HG03378 (cell line): ENCODE data around the gene DSCAML1.

Experiments
- ATAC-seq: cut with Tn5 transposase; IDR thresholded peaks from one replicate; pipeline ENCODE4 v1.9.1; 2021; ENCODE audit warnings: mild to moderate bottlenecking, moderate library complexity; ENCODE audit not compliant: unreplicated experiment

Gene DSCAML1

GRCh38 chr11:117532568-117532967, 264.4 kb downstream of the DSCAML1 start:
- ATAC-seq: no peak

- ATAC-seq: no peak
Observed at GRCh38 chr11:117529816-117530215, 267.2 kb downstream of the DSCAML1 start.

- no peak for ATAC-seq
Observed at GRCh38 chr11:117528097-117528721, 268.8 kb downstream of the DSCAML1 start.

GRCh38 chr11:117527271-117527670, 269.7 kb downstream of the DSCAML1 start:
- ATAC-seq: no peak

GRCh38 chr11:117525866-117526542, 271.0 kb downstream of the DSCAML1 start:
- no peak for ATAC-seq

GRCh38 chr11:117524468-117525183, 272.4 kb downstream of the DSCAML1 start:
- no peak for ATAC-seq

GRCh38 chr11:117523680-117524079, 273.3 kb downstream of the DSCAML1 start:
- ATAC-seq: no peak

GRCh38 chr11:117521974-117522373, 275.0 kb downstream of the DSCAML1 start:
- no peak for ATAC-seq

GRCh38 chr11:117520966-117521365, 276.1 kb downstream of the DSCAML1 start:
- no peak for ATAC-seq

- no peak for ATAC-seq
Observed at GRCh38 chr11:117520201-117520600, 276.8 kb downstream of the DSCAML1 start.

- ATAC-seq: no peak
Observed at GRCh38 chr11:117519590-117519989, 277.4 kb downstream of the DSCAML1 start.

- ATAC-seq: no peak
Observed at GRCh38 chr11:117519170-117519569, 277.8 kb downstream of the DSCAML1 start.

- no peak for ATAC-seq
Observed at GRCh38 chr11:117518455-117518854, 278.6 kb downstream of the DSCAML1 start.

GRCh38 chr11:117517097-117517496, 279.9 kb downstream of the DSCAML1 start:
- no peak for ATAC-seq

- no peak for ATAC-seq
Observed at GRCh38 chr11:117515892-117516787, 280.9 kb downstream of the DSCAML1 start.

- ATAC-seq: no peak
Observed at GRCh38 chr11:117514256-117514655, 282.8 kb downstream of the DSCAML1 start.

- no peak for ATAC-seq
Observed at GRCh38 chr11:117513666-117514065, 283.4 kb downstream of the DSCAML1 start.

- ATAC-seq: no peak
Observed at GRCh38 chr11:117511931-117512539, 285.0 kb downstream of the DSCAML1 start.

- no peak for ATAC-seq
Observed at GRCh38 chr11:117511483-117511930, 285.5 kb downstream of the DSCAML1 start.

GRCh38 chr11:117510646-117511045, 286.4 kb downstream of the DSCAML1 start:
- no peak for ATAC-seq
